ENCODE measurements around the gene SPATA31D4. TPM values are rescaled to one million over a fixed set of nuclear protein-coding genes. Genes with fewer than 3 reads are reported as not detected.

The SPATA31D4 gene
- not detected in 2 replicates for total RNA-seq

GRCh38 chr9:81928305-81928704 lies at the start of gene SPATA31D4:
SPATA31D4 (plus strand) TSS chr9:81928428; CDS start chr9:81928514, 86 bp downstream.

GRCh38 chr9:81943393-81943792 lies 15.2 kb downstream of the SPATA31D4 start, which contains the start of gene SPATA31D3:
SPATA31D3 (plus strand) TSS chr9:81943500; CDS start chr9:81943586, 86 bp downstream.

Other genes starting within 250 kb of the SPATA31D4 start
- 32.2 and 79.9 TPM in 2 replicates for gene TLE1, start 238.9 kb upstream of the SPATA31D4 start, total RNA-seq
- not detected in 2 replicates for gene SPATA31D3, start 15.1 kb downstream of the SPATA31D4 start, total RNA-seq
- gene SPATA31D1, start 60.3 kb downstream of the SPATA31D4 start, total RNA-seq: not detected in 2 replicates

All from bladder microvascular endothelial cell (primary cell).